NCI-H146 (cell line): ENCODE results near the gene KCNK3.
"Not testable (repeated sequence)": the region's sequence is repeated elsewhere in the genome, so short reads cannot be mapped to it uniquely, and the experiment has no call there.

Experiments used
- DNase-seq: peaks from one replicate; lab custom pipeline; 2025; lab: John Stamatoyannopoulos, UW

The KCNK3 gene

GRCh38 chr2:26692279-26692896, at the start of gene KCNK3:
TSS of gene KCNK3 (plus strand) at chr2:26692722. CDS start at chr2:26692876, 154 bp downstream.
- DNase-seq = peak; percentile 90

- no peak for DNase-seq
Measured at GRCh38 chr2:26644188-26644835, 48.2 kb upstream of the KCNK3 start.

DNA sequence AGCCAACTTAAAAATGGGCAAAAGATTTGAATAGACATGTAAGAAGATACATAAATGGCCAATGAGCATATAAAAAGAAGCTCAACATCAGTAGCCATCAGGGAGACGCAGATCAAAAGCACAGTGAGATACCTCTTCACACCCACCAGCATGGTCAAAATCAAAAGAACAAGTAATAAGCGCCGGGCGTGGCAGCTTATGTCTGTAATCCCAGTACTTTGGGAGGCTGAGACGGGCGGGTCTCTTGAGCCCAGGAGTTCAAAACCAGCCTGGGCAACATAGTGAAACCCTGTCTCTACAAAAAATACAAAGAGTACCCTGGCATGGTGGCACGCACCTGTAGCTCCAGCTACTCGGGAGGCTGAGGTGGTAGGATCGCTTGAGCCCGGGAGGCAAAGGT, 46.8 kb upstream of the KCNK3 start:
- DNase-seq = no peak

GRCh38 chr2:26646986-26647672, 45.4 kb upstream of the KCNK3 start:
- DNase-seq = no peak

DNA sequence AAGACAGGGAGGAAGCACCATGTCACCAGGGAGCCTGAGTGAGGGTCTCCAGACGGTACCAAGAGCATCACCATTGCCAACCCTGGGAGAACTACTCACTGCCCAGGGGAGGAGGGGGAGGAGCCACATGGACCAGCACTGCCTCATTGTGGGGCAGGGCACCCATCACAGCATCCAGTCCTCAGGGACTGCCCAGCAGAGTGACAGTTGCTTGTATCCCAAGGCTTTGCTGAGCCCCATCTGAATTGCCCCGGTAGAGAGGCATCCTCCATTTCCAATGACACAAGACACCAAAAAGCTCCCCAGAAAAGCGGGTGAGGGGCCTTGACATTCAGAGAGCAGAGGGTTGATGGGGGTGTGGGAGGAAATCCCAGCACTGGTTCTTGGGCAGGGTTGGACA, 44.5 kb upstream of the KCNK3 start:
- DNase-seq = no peak

- DNase-seq = no peak
Measured at GRCh38 chr2:26648516-26648915, 44.0 kb upstream of the KCNK3 start.

DNA sequence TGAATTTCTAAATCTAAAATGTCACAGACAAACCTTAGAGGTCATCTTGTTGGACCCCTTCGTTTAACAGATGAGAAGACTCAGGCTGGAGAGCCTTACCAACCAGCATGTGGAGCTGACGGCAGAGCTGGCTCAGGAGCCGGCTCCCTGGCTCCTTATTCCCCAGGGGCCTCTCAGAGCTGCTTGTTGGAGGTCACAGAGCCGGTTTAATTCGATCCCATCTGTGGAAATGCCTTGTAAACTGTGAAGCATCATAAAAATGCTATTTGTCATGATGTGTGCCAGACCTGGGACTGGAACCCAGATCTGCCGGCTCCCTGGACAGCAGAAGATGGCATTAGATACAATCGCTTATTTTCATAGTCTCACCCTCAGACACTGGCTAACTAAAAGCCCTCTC, 43.2 kb upstream of the KCNK3 start:
- DNase-seq = no peak

GRCh38 chr2:26649992-26650712, 42.4 kb upstream of the KCNK3 start:
- DNase-seq = no peak

- DNase-seq = no peak
Measured at GRCh38 chr2:26650713-26651469, 41.6 kb upstream of the KCNK3 start.

- no peak for DNase-seq
Measured at GRCh38 chr2:26651470-26651771, 41.1 kb upstream of the KCNK3 start.

- no peak for DNase-seq
Measured at GRCh38 chr2:26651799-26652198, 40.7 kb upstream of the KCNK3 start.

- no peak for DNase-seq
Measured at GRCh38 chr2:26652361-26653041, 40.0 kb upstream of the KCNK3 start.

DNA sequence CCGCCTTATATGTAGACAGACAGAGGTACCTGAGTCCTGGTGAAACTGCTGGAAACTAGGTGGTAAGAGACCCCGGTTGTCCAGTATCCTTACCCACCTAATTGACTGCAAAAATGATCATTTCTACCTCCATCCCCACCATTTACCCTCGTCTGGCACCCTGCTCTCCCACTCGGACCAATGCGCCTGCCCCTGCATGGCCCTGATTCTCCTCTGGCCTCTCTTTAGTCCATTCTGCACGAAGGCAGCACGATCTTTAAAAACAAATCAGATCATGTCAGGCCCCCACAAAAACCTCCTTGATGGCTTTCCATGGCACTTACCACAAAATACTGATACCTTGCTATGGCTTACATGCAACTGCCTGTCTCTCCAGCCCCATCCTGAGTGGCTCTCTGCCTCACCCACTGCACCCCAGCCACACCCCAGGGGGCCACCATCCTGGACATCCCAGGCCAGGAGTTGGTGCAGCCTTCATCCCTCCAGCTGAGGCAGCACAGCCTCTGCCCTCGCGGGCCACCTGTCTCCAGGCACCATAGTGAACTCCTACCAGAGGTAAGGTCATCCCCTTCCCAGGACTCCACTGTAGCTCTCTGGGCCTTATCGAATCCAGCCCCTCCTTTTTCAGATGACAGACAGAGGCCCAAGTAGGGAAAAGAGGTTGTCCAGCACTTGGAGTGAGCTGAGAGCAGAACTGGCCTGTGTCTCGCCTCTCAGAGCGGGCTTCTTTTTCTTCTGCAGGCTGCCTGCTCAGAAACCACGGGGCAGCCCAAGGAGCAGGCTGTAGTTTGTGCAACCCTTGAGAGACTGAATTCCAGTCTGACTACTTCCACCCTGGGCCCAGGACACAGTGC, 39.1 kb upstream of the KCNK3 start:
- no peak for DNase-seq

DNA sequence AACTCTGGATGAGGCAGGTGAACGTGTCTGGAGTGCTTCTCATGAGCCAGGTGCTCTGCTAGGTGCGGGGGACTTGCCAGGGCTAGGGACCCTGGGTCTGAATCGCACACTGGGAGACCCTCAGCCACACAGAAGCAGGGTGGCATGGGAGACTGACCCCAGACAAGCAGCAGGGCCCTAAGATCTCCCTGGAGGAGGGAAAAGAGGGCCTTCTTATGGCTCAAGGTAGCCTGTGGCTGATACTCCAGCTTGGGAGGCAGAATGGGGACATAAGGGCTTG, 38.5 kb upstream of the KCNK3 start:
- no peak for DNase-seq

- not testable (repeated sequence) for DNase-seq
Measured at GRCh38 chr2:26655120-26655519, 37.4 kb upstream of the KCNK3 start.

GRCh38 chr2:26655611-26656195, 36.8 kb upstream of the KCNK3 start:
- DNase-seq = no peak

GRCh38 chr2:26657265-26657664, 35.3 kb upstream of the KCNK3 start:
- no peak for DNase-seq

GRCh38 chr2:26658691-26659346, 33.7 kb upstream of the KCNK3 start:
- DNase-seq = no peak

DNA sequence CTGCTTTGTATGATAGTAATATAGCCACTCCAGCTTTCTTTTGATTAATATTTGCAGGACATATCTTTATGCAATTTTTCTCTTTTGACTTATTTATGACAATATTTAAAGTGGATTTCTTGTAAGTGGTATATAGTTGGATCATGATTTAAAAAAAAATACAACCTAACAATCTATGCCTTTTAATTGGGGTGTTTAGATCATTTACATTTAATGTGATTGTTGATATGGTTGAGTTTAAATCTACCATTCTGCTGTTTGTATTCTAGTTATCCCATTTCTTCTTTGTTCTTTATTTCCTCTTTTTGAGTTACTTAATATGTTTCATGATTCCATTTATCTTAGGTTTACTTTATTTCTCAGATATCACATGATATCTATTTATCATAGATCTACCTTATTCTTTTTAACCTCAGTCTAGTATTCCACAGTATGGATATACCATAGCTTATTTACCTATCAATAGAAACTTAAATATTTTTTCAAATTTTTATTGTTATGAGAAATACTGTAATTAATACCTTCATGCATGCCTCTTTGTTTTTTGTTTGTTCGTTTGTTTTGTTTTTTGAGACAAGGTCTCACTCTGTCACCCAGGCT, 32.1 kb upstream of the KCNK3 start:
- DNase-seq = no peak

DNA sequence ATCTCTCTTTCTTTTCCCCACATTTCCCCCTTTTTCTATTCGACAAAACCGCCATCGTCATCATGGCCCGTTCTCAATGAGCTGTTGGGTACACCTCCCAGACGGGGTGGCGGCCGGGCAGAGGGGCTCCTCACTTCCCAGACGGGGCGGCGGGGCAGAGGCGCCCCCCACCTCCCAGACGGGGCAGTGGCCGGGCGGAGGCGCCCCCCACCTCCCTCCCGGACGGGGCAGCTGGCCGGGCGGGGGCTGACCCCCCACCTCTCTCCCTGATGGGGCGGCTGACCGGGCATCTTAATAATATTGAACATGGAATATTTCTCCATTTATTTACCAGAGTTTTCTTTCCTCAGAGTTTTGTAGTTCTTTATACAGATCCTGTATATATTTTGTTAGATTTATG, 27.2 kb upstream of the KCNK3 start:
- not testable (repeated sequence) for DNase-seq
